ENCODE data around the gene MROH9. TPM values are rescaled to one million over a fixed set of nuclear protein-coding genes. Genes with fewer than 3 reads are reported as not detected.
"Not testable (repeated sequence)": the region's sequence is repeated elsewhere in the genome, so short reads cannot be mapped to it uniquely, and the experiment has no call there.

The MROH9 gene
- total RNA-seq, 1 donor: under 0.01 TPM

DNA sequence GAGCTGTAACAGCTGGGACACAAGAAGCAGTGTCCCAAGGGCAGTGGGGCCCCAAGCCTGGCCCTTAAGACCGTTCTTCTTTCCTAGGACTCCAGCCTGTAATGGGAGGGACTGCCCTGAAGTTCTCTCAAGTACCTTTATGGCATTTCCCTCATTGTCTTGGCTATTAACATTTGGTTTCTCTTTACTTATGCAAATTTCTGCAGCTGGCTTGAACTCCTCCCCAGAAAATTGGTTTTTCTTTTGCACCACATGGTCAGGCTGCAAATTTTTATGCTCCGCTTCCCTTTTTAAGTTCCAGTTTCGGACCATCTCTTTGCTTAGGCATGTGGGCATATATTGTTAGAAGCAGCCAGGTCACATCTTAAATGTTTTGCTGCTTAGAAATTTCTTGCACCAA is 3.1 kb upstream of the MROH9 start:
- Histone ChIP-seq H3K4me1 (ENCODE audit: insufficient read depth, low read length) (no peaks in the 10 kb centered on the region), H3K4me3 (ENCODE audit: low read length) (no peak overlapping the region), H3K27me3 (ENCODE audit: insufficient read depth, low read length) (no peaks in the 10 kb centered on the region), H3K9me3 (ENCODE audit: low read depth, low read length) (no peaks in the 10 kb centered on the region)

DNA sequence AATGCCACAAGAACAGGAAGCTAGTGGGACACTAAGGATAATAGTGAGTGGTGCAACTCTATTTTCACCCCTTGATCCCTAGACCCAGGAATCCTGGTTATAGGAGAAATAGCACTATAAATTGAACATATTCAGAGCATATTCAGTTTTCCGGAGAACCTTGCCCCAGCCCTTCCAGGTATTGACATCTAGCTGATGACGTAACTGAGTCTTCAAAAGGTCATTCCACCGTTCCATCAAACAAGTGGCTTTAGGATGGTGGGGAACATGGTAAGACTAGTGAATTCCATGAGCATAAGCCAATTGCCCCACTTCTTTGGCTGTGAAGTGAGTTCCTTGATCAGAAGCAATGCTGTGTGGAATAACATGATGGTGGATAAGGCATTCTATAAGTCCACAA is 2.9 kb downstream of the MROH9 start:
- no peak overlapping the region for H3K4me3 ChIP-seq (ENCODE audit: low read length)

DNA sequence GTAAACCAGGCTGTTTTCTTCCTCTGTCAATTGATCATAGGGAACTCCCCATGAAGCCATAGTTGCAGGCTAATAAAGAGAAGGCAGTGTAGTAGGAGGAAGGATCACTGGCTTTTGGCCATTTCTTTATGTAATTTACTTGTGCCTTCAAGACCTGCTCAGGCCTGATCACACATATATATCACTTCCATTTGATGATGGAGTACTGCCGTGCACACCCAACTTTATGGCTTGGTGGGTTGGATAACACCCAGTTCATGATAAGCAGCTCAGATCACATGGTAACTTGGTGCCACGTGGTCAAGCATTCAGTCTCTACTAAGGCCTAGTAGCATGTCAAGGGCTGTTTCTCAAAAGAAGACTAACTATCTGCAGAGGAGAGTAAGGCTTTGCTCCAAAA is 4.1 kb downstream of the MROH9 start:
- H3K4me1 ChIP-seq (ENCODE audit: insufficient read depth, low read length): no peaks in the 10 kb centered on the region
- H3K9me3 ChIP-seq (ENCODE audit: low read depth, low read length): no peaks in the 10 kb centered on the region
- H3K27me3 ChIP-seq (ENCODE audit: insufficient read depth, low read length): peaks cover 5% of the 10 kb centered on the region

More for the DNA sequence above, 2.9 kb downstream of the MROH9 start:
- H3K27me3 ChIP-seq (ENCODE audit: insufficient read depth, low read length): peaks cover 5% of the 10 kb centered on the region
- no peaks in the 10 kb centered on the region for H3K9me3 ChIP-seq (ENCODE audit: low read depth, low read length)
- no peaks in the 10 kb centered on the region for H3K4me1 ChIP-seq (ENCODE audit: insufficient read depth, low read length)

DNA sequence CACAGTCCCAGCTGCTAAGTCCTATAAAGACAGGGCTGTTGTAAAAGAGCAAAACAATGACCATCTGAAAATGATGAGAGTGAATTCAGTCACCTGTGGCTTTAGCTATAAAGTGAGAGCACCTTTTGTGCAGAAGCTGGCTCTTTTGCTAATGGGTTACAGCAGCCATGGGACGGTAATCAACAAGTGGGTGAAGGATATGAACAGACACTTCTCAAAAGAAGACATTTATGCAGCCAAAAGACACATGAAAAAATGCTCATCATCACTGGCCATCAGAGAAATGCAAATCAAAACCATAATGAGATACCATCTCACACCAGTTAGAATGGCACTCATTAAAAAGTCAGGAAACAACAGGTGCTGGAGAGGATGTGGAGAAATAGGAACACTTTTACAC is 16.4 kb downstream of the MROH9 start:
- H3K9me3 ChIP-seq (ENCODE audit: low read depth, low read length); H3K27me3 ChIP-seq (ENCODE audit: insufficient read depth, low read length); H3K4me3 ChIP-seq (ENCODE audit: low read length); H3K4me1 ChIP-seq (ENCODE audit: insufficient read depth, low read length): not testable (repeated sequence)

More for the DNA sequence above, 4.1 kb downstream of the MROH9 start:
- H3K4me3 ChIP-seq (ENCODE audit: low read length): no peak overlapping the region

DNA sequence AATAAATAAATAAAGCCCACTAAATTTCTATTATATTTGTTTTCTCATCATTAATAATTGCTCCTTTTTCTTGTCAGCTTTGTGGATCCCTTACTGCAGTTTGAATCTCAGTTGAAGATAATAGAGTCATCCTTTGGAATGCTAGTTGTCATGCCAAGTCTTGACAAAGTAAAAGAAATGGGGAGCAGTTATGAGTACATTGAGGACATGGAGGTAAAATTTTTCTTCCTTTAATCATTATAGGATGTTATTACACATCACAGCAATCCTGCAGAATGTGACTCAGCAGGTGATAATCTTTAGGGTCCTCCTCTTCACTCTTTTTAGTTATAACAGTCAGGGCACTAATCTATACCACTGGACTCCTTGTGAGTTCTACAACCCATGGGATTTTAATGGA is 24.1 kb downstream of the MROH9 start:
- Histone ChIP-seq H3K27me3 (ENCODE audit: insufficient read depth, low read length) (no peaks in the 10 kb centered on the region), H3K4me1 (ENCODE audit: insufficient read depth, low read length) (no peaks in the 10 kb centered on the region), H3K9me3 (ENCODE audit: low read depth, low read length) (no peaks in the 10 kb centered on the region), H3K4me3 (ENCODE audit: low read length) (no peak overlapping the region)

DNA sequence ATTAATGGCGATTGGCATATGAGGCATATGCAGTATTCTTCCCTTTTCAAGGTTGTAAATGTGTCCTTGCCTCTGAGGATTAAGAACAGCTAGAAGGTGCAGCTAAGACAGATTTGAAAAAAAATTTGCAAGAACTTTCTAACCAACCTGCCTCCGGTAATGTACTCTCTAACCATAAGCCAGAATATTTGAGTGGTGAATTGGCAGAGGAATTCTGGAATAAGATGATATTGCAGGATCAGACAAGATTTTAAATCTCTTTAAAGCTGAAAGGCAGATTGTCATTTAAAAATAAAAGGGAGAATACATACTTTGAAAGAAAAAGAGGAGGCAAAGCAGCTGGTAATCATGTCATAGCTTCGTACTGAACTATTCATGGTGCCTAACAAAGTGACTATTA is 29.2 kb downstream of the MROH9 start:
- H3K27me3 ChIP-seq (ENCODE audit: insufficient read depth, low read length): no peaks in the 10 kb centered on the region
- H3K4me1 ChIP-seq (ENCODE audit: insufficient read depth, low read length): no peaks in the 10 kb centered on the region
- H3K4me3 ChIP-seq (ENCODE audit: low read length): no peak overlapping the region
- H3K9me3 ChIP-seq (ENCODE audit: low read depth, low read length): no peaks in the 10 kb centered on the region

DNA sequence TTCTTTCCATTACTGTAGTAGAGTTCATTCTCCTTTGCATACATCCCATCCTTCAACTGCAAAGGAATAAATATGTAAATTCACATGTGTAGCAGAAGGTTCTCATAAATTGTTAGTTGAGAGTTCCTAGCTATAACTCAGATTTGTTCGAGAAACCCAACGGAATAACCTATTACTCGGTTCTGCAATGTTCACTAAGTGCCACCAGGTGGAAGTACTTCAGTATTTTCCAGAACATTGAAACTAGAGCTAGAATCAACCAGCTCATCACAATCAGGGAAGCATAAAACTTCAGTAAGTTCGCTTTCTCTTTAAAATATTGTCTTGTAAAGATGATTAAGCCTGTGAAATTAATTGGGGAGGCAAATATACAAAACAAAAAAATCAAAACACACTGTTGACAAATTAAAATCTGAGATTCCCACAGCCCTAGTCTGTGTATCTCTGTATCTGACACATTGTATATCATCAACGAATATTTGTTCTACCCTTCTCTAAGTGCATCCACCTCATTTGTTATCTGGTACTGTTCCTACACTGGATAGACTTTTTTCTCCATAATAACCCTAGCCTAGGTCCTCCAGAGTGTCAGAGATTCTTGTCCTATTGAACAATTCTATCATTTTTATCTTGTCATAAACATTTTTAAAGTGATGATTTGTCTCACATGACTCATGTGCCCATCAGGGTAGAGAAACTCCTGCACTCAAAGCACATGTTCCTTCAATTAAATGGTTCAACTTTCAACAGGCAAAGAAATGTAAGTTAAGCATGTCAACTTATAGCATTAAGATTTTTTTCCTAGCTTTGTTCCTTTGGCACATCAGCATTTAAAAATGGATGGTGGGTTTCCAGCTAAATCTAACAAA is 31.9 kb downstream of the MROH9 start:
- Histone ChIP-seq H3K9me3 (ENCODE audit: low read depth, low read length) (no peaks in the 10 kb centered on the region), H3K4me3 (ENCODE audit: low read length) (no peak overlapping the region), H3K27me3 (ENCODE audit: insufficient read depth, low read length) (no peaks in the 10 kb centered on the region), H3K4me1 (ENCODE audit: insufficient read depth, low read length) (no peaks in the 10 kb centered on the region)

DNA sequence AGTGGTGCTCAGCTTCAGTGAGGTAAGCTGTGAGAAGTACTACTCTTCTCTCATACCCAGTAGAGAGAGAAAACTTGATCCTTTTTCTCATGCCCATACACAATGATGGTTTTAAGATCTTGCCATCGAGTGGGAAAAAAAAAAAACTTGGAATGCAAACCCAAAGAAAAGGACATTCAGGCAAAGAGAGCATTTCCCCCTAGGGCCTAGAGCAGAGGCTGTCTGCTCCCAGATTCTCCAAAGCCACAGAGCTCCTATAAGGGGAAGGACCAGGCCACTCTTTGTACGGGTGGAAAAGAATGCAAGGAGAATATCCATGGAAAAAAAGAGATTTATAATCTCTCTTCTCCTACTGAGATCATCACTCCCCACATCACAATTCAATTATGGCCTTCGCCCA is 34.9 kb downstream of the MROH9 start:
- Histone ChIP-seq H3K4me3 (ENCODE audit: low read length) (no peak overlapping the region), H3K27me3 (ENCODE audit: insufficient read depth, low read length) (no peaks in the 10 kb centered on the region), H3K4me1 (ENCODE audit: insufficient read depth, low read length) (no peaks in the 10 kb centered on the region), H3K9me3 (ENCODE audit: low read depth, low read length) (peaks cover under 1% of the 10 kb centered on the region)

DNA sequence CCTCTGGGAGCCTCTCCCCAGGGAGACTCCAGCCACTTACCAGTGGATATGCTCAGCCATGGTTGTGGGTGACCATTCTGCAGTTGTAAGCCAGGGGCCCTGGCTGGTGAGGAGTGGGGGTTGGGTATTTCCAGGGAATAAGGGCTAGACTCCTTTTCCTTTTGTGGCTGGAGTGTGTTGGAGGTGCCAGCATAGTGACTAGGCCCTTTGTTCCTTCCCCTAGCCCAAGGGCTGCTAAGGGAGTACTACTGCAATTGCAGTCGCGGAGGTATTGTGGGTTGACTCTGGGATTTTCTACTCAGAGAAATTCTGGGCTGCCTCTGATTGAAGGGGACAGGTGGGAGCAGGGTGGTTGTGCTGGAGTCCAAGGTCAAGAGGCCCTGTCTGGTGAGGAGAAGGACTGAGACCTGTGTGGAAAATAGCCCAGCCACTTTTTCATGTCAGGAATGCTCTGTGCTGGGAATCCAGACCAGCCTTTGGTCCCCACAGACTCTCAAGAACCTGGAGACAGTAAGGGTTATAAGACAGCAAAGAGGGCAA is 43.1 kb downstream of the MROH9 start:
- Histone ChIP-seq H3K4me3 (ENCODE audit: low read length) (no peak overlapping the region), H3K9me3 (ENCODE audit: low read depth, low read length) (peaks cover 10% of the 10 kb centered on the region), H3K27me3 (ENCODE audit: insufficient read depth, low read length) (no peaks in the 10 kb centered on the region), H3K4me1 (ENCODE audit: insufficient read depth, low read length) (no peaks in the 10 kb centered on the region)

DNA sequence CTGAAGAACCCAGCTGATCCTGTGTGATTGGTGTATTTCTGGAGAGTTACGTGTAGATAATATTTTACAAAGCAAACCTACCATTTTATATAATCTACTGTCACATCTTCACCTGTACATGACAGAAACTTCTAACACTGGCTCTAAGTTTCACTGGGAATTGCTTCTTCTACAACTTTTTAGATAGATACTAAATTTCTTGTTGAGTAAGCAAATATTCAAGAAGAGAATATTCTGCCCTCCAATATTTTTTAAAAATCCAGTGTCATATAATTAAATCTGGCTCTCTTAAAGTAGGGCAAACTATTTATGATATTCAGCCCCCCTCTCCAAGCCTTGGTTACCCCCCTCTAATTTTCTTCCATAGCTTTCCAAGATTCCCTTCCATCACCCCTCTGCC is 50.1 kb downstream of the MROH9 start:
- Histone ChIP-seq H3K4me1 (ENCODE audit: insufficient read depth, low read length) (no peaks in the 10 kb centered on the region), H3K9me3 (ENCODE audit: low read depth, low read length) (no peaks in the 10 kb centered on the region), H3K27me3 (ENCODE audit: insufficient read depth, low read length) (no peaks in the 10 kb centered on the region), H3K4me3 (ENCODE audit: low read length) (no peak overlapping the region)

DNA sequence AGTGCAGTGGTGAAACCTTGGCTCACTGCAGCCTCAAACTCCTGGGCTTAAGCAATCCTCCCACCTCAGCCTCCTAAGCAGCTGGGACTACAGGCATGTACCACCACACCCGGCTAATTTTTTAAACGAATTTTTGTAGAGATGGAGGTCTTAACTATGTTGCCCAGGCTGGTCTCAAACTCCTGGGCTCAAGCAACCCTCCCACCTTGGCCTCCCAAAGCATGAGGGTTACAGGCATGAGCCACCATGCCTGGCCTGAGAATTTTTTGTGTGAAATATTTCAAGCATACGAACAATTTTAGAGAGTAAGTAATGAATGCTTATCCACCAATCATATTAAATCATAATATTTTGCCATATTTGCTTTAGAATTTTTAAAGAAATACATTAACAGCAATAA is 51.6 kb downstream of the MROH9 start:
- Histone ChIP-seq H3K27me3 (ENCODE audit: insufficient read depth, low read length) (no peaks in the 10 kb centered on the region), H3K9me3 (ENCODE audit: low read depth, low read length) (no peaks in the 10 kb centered on the region), H3K4me1 (ENCODE audit: insufficient read depth, low read length) (no peaks in the 10 kb centered on the region), H3K4me3 (ENCODE audit: low read length) (no peak overlapping the region)

DNA sequence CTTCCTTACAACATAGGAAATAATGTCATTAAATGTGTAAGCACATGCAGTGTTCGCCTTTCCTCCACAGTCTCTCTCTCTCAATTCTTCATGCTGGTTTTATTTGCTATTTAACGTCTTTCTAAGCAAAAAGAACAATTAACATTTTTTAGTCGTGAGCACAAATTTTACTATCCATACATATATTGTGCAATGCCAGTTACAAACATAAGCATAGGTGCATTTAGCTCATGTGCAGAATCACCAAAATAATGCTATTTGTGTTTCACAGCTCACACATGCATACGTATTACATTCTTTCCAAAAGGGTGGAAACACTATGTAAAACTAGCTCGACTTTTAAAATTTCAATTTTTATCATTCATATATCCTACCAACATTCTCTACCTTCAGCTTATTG is 52.1 kb downstream of the MROH9 start:
- H3K4me3 ChIP-seq (ENCODE audit: low read length): no peak overlapping the region
- no peaks in the 10 kb centered on the region for H3K27me3 ChIP-seq (ENCODE audit: insufficient read depth, low read length)
- no peaks in the 10 kb centered on the region for H3K9me3 ChIP-seq (ENCODE audit: low read depth, low read length)
- no peaks in the 10 kb centered on the region for H3K4me1 ChIP-seq (ENCODE audit: insufficient read depth, low read length)

DNA sequence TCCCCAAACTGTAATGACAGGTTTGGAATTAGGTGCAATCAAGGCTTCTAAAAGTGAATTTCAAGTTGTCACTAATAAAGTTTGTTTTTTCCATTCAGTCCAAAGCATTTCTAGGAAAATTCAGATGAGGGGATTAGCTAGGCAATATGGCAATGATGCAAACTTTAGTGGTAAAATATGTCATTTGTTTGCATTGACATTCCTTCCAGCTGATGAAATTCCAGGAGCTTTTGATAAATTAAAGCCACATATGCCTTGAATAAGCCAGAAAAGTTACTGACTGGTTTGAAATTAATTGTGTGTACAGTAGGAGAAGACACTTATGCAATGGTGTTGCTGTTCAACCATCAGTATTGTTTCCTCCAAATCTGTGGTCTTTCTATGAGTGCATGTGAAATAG is 57.8 kb downstream of the MROH9 start:
- H3K4me3 ChIP-seq (ENCODE audit: low read length): no peak overlapping the region
- H3K27me3 ChIP-seq (ENCODE audit: insufficient read depth, low read length): no peaks in the 10 kb centered on the region
- no peaks in the 10 kb centered on the region for H3K9me3 ChIP-seq (ENCODE audit: low read depth, low read length)
- H3K4me1 ChIP-seq (ENCODE audit: insufficient read depth, low read length): no peaks in the 10 kb centered on the region

DNA sequence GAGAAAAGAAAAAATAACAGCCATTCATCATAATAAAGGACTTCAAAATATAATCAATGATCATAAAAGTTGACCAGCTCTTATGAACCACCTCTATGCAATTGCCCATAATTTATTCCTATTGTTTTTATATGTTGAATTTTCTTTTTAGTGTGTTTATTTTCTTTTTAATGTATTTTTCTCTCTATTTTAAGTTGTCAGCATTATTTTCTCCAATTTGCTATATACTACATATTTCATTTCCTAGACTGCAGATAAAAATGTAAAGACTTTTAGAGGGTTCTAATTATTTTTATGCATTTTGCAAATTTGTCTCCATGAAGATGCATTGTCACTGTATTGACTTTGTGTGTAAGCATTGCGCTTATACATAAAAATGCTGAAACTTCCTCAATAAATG is 58.4 kb downstream of the MROH9 start:
- Histone ChIP-seq H3K9me3 (ENCODE audit: low read depth, low read length) (no peaks in the 10 kb centered on the region), H3K27me3 (ENCODE audit: insufficient read depth, low read length) (no peaks in the 10 kb centered on the region), H3K4me1 (ENCODE audit: insufficient read depth, low read length) (no peaks in the 10 kb centered on the region), H3K4me3 (ENCODE audit: low read length) (no peak overlapping the region)

DNA sequence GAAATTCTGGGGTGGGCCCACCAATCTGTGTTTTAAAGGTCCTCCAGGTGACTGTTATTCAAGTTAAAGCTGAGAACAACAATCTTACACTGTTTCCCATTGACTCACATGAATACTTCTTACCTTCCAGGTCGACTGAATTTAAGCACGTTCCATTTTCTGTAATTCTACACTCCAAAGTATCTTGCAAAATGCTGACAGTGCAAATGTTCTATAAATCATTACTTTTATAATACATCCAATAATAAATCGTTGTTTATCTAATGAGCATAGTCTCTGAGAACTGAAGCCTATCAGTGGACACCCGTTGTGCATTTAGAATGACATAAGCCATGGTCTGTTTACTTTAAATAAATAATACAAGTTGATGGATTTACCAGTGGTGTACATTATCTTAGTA is 79.5 kb downstream of the MROH9 start:
- Histone ChIP-seq H3K27me3 (ENCODE audit: insufficient read depth, low read length) (no peaks in the 10 kb centered on the region), H3K4me3 (ENCODE audit: low read length) (no peak overlapping the region), H3K4me1 (ENCODE audit: insufficient read depth, low read length) (no peaks in the 10 kb centered on the region), H3K9me3 (ENCODE audit: low read depth, low read length) (no peaks in the 10 kb centered on the region)

DNA sequence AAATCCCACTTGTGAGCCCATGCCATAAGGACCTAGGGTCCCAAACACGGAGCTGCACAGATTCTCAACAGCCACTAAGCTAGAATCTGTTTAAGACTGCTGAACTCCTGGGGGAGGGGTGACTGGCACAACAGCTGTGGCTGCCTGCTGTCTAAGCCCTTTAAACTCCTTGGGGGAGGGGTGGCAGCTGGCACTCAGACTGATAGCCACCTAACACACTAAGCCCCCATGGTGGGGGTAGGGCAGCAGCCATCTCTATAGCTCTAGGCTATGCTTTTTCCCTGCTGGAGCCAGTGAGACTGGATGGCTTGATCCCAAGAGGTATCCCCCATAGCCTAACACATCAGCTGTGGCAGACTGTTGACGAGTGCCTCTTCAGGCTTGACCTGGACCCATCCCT is 82.1 kb downstream of the MROH9 start:
- Histone ChIP-seq H3K27me3 (ENCODE audit: insufficient read depth, low read length) (no peaks in the 10 kb centered on the region), H3K9me3 (ENCODE audit: low read depth, low read length) (no peaks in the 10 kb centered on the region), H3K4me1 (ENCODE audit: insufficient read depth, low read length) (no peaks in the 10 kb centered on the region), H3K4me3 (ENCODE audit: low read length) (no peak overlapping the region)

Data from mononuclear cell (primary cell).